DND-41 (cell line): ENCODE measurements around the gene EGFL6.

Experiments
- EZH2 ChIP-seq: IDR thresholded peaks from 3 replicates; pipeline ENCODE4 v1.6.1; 2012; ENCODE audit warnings: borderline replicate concordance, low read depth, mild to moderate bottlenecking, moderate library complexity, low read length, inconsistent platforms; ENCODE audit not compliant: severe bottlenecking
- TF ChIP-seq, protein P1 (sequence below): IDR thresholded peaks from 2 replicates; pipeline ENCODE4 v1.5.1; 2012; ENCODE audit warnings: borderline replicate concordance, low read length, moderate library complexity, mild to moderate bottlenecking; ENCODE audit not compliant: poor library complexity, severe bottlenecking; ENCODE audit errors: extremely low read depth

DNA sequence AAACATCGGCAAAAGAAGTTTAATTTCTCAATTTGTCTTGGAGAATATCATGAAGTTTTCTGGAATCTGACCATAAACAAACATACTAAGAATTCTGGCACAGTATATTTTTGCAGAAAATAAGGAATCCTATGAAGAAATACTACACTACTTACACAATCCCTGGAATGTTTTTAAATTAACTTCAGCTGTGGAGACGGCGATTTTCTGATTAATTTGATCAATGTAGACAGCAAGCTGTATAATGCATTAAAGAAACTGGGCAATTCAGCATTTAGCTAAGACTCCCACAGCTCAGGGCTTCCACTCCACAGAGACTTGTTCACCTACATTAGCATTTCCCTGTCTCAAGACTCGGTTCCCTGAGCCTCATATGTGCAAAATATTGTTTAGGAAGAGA lies 12.2 kb downstream of the EGFL6 start:
- TF ChIP-seq, protein P1, sequence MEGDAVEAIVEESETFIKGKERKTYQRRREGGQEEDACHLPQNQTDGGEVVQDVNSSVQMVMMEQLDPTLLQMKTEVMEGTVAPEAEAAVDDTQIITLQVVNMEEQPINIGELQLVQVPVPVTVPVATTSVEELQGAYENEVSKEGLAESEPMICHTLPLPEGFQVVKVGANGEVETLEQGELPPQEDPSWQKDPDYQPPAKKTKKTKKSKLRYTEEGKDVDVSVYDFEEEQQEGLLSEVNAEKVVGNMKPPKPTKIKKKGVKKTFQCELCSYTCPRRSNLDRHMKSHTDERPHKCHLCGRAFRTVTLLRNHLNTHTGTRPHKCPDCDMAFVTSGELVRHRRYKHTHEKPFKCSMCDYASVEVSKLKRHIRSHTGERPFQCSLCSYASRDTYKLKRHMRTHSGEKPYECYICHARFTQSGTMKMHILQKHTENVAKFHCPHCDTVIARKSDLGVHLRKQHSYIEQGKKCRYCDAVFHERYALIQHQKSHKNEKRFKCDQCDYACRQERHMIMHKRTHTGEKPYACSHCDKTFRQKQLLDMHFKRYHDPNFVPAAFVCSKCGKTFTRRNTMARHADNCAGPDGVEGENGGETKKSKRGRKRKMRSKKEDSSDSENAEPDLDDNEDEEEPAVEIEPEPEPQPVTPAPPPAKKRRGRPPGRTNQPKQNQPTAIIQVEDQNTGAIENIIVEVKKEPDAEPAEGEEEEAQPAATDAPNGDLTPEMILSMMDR, result no peak
- TF ChIP-seq EZH2, result no peak
